ENCODE results near the gene SNX10. TPM values are rescaled to one million over a fixed set of nuclear protein-coding genes. Genes with fewer than 3 reads are reported as not detected.
"Not testable (repeated sequence)": the region's sequence is repeated elsewhere in the genome, so short reads cannot be mapped to it uniquely, and the experiment has no call there.

The SNX10 gene
- 10 to 100 TPM; 31.6 to 33.0 TPM for total RNA-seq

- Mint-ChIP-seq H3K27ac (peak within 1 kb of the TSS; percentile 92), H3K36me3 (peaks cover 13% of the 10 kb centered on the region), H3K4me3 (peak within 1 kb of the TSS; percentile 95), H3K4me1 (peaks cover 24% of the 10 kb centered on the region), H3K9me3 (no peaks in the 10 kb centered on the region), H3K27me3 (no peaks in the 10 kb centered on the region)
- DNase-seq: peak; percentile 83
Measured at GRCh38 chr7:26291699-26292538, at the start of gene SNX10. Gene SNX10, plus strand, starts transcription at chr7:26291862. Its CDS starts 54,581 bp downstream, at chr7:26346443.

GRCh38 chr7:26245150-26245549, 46.5 kb upstream of the SNX10 start:
- Mint-ChIP-seq H3K4me1 (peaks cover 2% of the 10 kb centered on the region), H3K9me3 (no peaks in the 10 kb centered on the region), H3K27me3 (no peaks in the 10 kb centered on the region), H3K36me3 (no peaks in the 10 kb centered on the region), H3K4me3 (no peak overlapping the region), H3K27ac (no peak overlapping the region)
- no peak for DNase-seq

GRCh38 chr7:26250239-26250638, 41.4 kb upstream of the SNX10 start:
- H3K4me1 Mint-ChIP-seq: peaks cover 2% of the 10 kb centered on the region
- no peaks in the 10 kb centered on the region for H3K9me3 Mint-ChIP-seq
- H3K27ac Mint-ChIP-seq: no peak overlapping the region
- H3K36me3 Mint-ChIP-seq: no peaks in the 10 kb centered on the region
- DNase-seq: no peak
- no peak overlapping the region for H3K4me3 Mint-ChIP-seq
- H3K27me3 Mint-ChIP-seq: no peaks in the 10 kb centered on the region

GRCh38 chr7:26261866-26262265, 29.8 kb upstream of the SNX10 start:
- DNase-seq, H3K4me1 Mint-ChIP-seq, H3K27me3 Mint-ChIP-seq, H3K9me3 Mint-ChIP-seq, H3K36me3 Mint-ChIP-seq, H3K27ac Mint-ChIP-seq, H3K4me3 Mint-ChIP-seq: not testable (repeated sequence)

- Mint-ChIP-seq H3K4me1 (no peaks in the 10 kb centered on the region), H3K9me3 (no peaks in the 10 kb centered on the region), H3K4me3 (no peak overlapping the region), H3K36me3 (no peaks in the 10 kb centered on the region), H3K27ac (no peak overlapping the region), H3K27me3 (peaks cover 4% of the 10 kb centered on the region)
- no peak for DNase-seq
Measured at GRCh38 chr7:26265065-26265464, 26.6 kb upstream of the SNX10 start.

- Mint-ChIP-seq H3K9me3 (no peaks in the 10 kb centered on the region), H3K36me3 (no peaks in the 10 kb centered on the region), H3K4me3 (no peak overlapping the region), H3K27me3 (peaks cover 4% of the 10 kb centered on the region), H3K27ac (no peak overlapping the region), H3K4me1 (no peaks in the 10 kb centered on the region)
- DNase-seq: no peak
Measured at GRCh38 chr7:26265499-26266075, 26.1 kb upstream of the SNX10 start.

- Mint-ChIP-seq H3K36me3 (no peaks in the 10 kb centered on the region), H3K9me3 (no peaks in the 10 kb centered on the region), H3K4me1 (no peaks in the 10 kb centered on the region), H3K4me3 (no peak overlapping the region), H3K27me3 (peaks cover 4% of the 10 kb centered on the region), H3K27ac (no peak overlapping the region)
- no peak for DNase-seq
Measured at GRCh38 chr7:26267601-26268166, 24.0 kb upstream of the SNX10 start.

GRCh38 chr7:26275213-26275612, 16.4 kb upstream of the SNX10 start:
- no peaks in the 10 kb centered on the region for H3K9me3 Mint-ChIP-seq

GRCh38 chr7:26278770-26279169, 12.9 kb upstream of the SNX10 start:
- Mint-ChIP-seq H3K4me3 (no peak overlapping the region), H3K36me3 (no peaks in the 10 kb centered on the region), H3K9me3 (no peaks in the 10 kb centered on the region), H3K27me3 (no peaks in the 10 kb centered on the region), H3K4me1 (peaks cover 17% of the 10 kb centered on the region), H3K27ac (no peak overlapping the region)
- DNase-seq: no peak

More at GRCh38 chr7:26275213-26275612, 16.4 kb upstream of the SNX10 start:
- Mint-ChIP-seq H3K36me3 (no peaks in the 10 kb centered on the region), H3K27me3 (no peaks in the 10 kb centered on the region), H3K27ac (no peak overlapping the region), H3K4me1 (peaks cover 10% of the 10 kb centered on the region), H3K4me3 (no peak overlapping the region)
- DNase-seq: no peak

- Mint-ChIP-seq H3K27me3 (no peaks in the 10 kb centered on the region), H3K27ac (no peak overlapping the region), H3K9me3 (no peaks in the 10 kb centered on the region), H3K4me1 (peaks cover 17% of the 10 kb centered on the region), H3K4me3 (no peak overlapping the region), H3K36me3 (no peaks in the 10 kb centered on the region)
- DNase-seq: peak; percentile 28
Measured at GRCh38 chr7:26279405-26279804, 12.3 kb upstream of the SNX10 start.

- peaks cover 17% of the 10 kb centered on the region for H3K4me1 Mint-ChIP-seq
- no peak overlapping the region for H3K27ac Mint-ChIP-seq
- H3K9me3 Mint-ChIP-seq: no peaks in the 10 kb centered on the region
- no peaks in the 10 kb centered on the region for H3K36me3 Mint-ChIP-seq
- DNase-seq: no peak
- H3K4me3 Mint-ChIP-seq: no peak overlapping the region
- H3K27me3 Mint-ChIP-seq: no peaks in the 10 kb centered on the region
Measured at GRCh38 chr7:26280097-26280496, 11.6 kb upstream of the SNX10 start.

GRCh38 chr7:26280723-26281122, 10.9 kb upstream of the SNX10 start:
- Mint-ChIP-seq H3K36me3 (no peaks in the 10 kb centered on the region), H3K9me3 (no peaks in the 10 kb centered on the region), H3K4me1 (peaks cover 17% of the 10 kb centered on the region), H3K4me3 (no peak overlapping the region), H3K27me3 (no peaks in the 10 kb centered on the region), H3K27ac (no peak overlapping the region)
- DNase-seq: no peak

- Mint-ChIP-seq H3K9me3 (no peaks in the 10 kb centered on the region), H3K36me3 (no peaks in the 10 kb centered on the region), H3K4me1 (peaks cover 13% of the 10 kb centered on the region)
Measured at GRCh38 chr7:26284477-26284876, 7.2 kb upstream of the SNX10 start.

GRCh38 chr7:26284995-26285632, 6.5 kb upstream of the SNX10 start:
- no peak overlapping the region for H3K27ac Mint-ChIP-seq
- DNase-seq: no peak
- no peak overlapping the region for H3K4me3 Mint-ChIP-seq
- H3K36me3 Mint-ChIP-seq: no peaks in the 10 kb centered on the region
- no peaks in the 10 kb centered on the region for H3K9me3 Mint-ChIP-seq
- H3K4me1 Mint-ChIP-seq: peaks cover 8% of the 10 kb centered on the region
- H3K27me3 Mint-ChIP-seq: no peaks in the 10 kb centered on the region

More at GRCh38 chr7:26284477-26284876, 7.2 kb upstream of the SNX10 start:
- DNase-seq: no peak
- no peak overlapping the region for H3K27ac Mint-ChIP-seq
- H3K4me3 Mint-ChIP-seq: no peak overlapping the region
- no peaks in the 10 kb centered on the region for H3K27me3 Mint-ChIP-seq

GRCh38 chr7:26286157-26286556, 5.5 kb upstream of the SNX10 start:
- DNase-seq: no peak
- Mint-ChIP-seq H3K36me3 (no peaks in the 10 kb centered on the region), H3K9me3 (no peaks in the 10 kb centered on the region), H3K27me3 (no peaks in the 10 kb centered on the region), H3K27ac (no peak overlapping the region), H3K4me1 (no peaks in the 10 kb centered on the region), H3K4me3 (no peak overlapping the region)

Measured in activated naive CD8-positive, alpha-beta T cell treated with anti-CD3 and anti-CD28 coated beads for 36 hours (primary cell).